HG03342 (cell line): ENCODE results near the gene SYNPO2L.
"Not testable (repeated sequence)": the region's sequence is repeated elsewhere in the genome, so short reads cannot be mapped to it uniquely, and the experiment has no call there.

Source experiments
- ATAC-seq: cut with Tn5 transposase; IDR thresholded peaks from one replicate; pipeline ENCODE4 v1.9.1; 2021; ENCODE audit warnings: mild to moderate bottlenecking, moderate library complexity; ENCODE audit not compliant: unreplicated experiment

Gene SYNPO2L

GRCh38 chr10:73655990-73656298, at the start of gene SYNPO2L:
Gene SYNPO2L, minus strand, starts transcription at chr10:73656029. Its CDS starts 107 bp downstream, at chr10:73655922.
- no peak for ATAC-seq

- not testable (repeated sequence) for ATAC-seq
Measured at GRCh38 chr10:73703924-73704323, 48.1 kb upstream of the SYNPO2L start.

- not testable (repeated sequence) for ATAC-seq
Measured at GRCh38 chr10:73698819-73699218, 43.0 kb upstream of the SYNPO2L start.

DNA sequence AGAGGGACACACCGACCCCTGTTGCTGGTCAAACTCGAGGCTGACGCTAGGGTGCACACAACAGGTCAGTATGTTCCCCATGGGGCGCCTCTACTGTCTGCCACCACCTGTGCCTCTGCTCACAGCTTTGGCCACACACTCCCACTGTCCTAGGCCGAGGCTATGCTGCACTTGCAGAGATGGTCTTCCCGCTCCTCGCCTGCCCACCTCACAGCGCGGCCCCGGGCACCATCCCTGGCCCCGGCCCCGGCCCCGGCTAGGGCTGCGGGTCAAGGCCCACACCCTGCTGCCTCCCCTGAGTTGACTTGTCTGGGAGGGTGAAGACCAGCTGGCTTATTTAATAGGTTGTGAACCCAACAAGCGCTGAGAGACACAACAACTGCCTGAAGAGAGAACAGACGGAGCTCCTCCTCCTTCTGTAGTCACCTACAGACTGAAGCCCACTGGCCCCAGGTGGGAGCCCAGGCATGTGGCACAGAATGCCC, 41.9 kb upstream of the SYNPO2L start, which contains the start of gene AGAP5:
Gene AGAP5, minus strand, starts transcription at position 435 of the 485 bp plus-strand sequence. Its CDS starts 354 bp downstream, at position 81.
- ATAC-seq = not testable (repeated sequence)

DNA sequence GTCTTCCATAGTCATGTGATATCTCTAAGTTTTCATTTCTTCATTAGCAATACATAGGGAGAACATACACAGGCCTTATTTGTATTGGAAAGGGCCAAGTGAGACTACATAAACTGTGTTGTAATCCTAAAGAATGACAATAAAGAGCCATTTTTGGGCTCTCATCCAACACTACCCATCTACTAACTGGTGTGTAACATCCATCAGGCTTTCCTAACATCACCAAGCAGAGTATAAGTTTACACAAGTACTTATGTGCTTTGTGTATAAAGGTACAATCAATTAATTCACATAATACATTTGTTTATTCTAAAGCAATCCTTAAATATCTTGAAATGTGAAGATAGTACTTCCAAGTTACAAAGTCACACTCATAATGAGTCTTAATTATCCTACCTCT, 39.5 kb upstream of the SYNPO2L start:
- not testable (repeated sequence) for ATAC-seq

DNA sequence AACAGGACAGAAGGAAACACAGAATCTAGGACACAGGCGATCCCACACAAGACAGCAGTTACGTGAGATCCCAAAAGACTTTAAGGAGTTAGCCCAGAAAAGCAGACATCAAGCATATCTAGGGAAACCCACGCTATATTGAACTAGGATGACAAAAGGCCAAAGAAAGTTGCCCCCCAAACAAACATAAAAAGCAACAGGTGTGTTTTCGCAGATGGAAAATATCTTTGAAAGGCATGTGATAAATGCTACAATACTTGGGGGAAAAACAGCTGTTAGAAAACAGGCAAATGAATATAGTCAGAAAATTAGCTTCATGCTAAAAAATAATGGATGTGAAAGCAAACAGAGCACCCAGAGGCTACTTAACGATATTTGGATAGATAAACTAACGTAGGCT, 34.9 kb upstream of the SYNPO2L start:
- not testable (repeated sequence) for ATAC-seq

- ATAC-seq = not testable (repeated sequence)
Measured at GRCh38 chr10:73689596-73689995, 33.8 kb upstream of the SYNPO2L start.

GRCh38 chr10:73687641-73688040, 31.8 kb upstream of the SYNPO2L start:
- not testable (repeated sequence) for ATAC-seq

GRCh38 chr10:73674546-73674945, 18.7 kb upstream of the SYNPO2L start:
- not testable (repeated sequence) for ATAC-seq

GRCh38 chr10:73668378-73668777, 12.5 kb upstream of the SYNPO2L start:
- not testable (repeated sequence) for ATAC-seq

GRCh38 chr10:73666153-73666809, 10.5 kb upstream of the SYNPO2L start:
- not testable (repeated sequence) for ATAC-seq

GRCh38 chr10:73665581-73665980, 9.8 kb upstream of the SYNPO2L start:
- not testable (repeated sequence) for ATAC-seq

GRCh38 chr10:73664156-73665040, 8.6 kb upstream of the SYNPO2L start:
- ATAC-seq = not testable (repeated sequence)

GRCh38 chr10:73663621-73664020, 7.8 kb upstream of the SYNPO2L start:
- ATAC-seq = not testable (repeated sequence)

GRCh38 chr10:73662705-73663104, 6.9 kb upstream of the SYNPO2L start:
- not testable (repeated sequence) for ATAC-seq

GRCh38 chr10:73655257-73655989, 406 bp downstream of the SYNPO2L start:
- ATAC-seq = no peak

- ATAC-seq = no peak
Measured at GRCh38 chr10:73653701-73654100, 2.1 kb downstream of the SYNPO2L start.

- no peak for ATAC-seq
Measured at GRCh38 chr10:73653195-73653594, 2.6 kb downstream of the SYNPO2L start.

GRCh38 chr10:73650537-73651331, 5.1 kb downstream of the SYNPO2L start:
- ATAC-seq = no peak

GRCh38 chr10:73649876-73650536, 5.8 kb downstream of the SYNPO2L start:
- ATAC-seq = no peak
